NCI-H2196 (cell line): ENCODE data around the gene SLC31A2.
"Not testable (repeated sequence)": the region's sequence is repeated elsewhere in the genome, so short reads cannot be mapped to it uniquely, and the experiment has no call there.

Experiments
- DNase-seq: peaks from one replicate; lab custom pipeline; 2025; ENCODE audit not compliant: unreplicated experiment; lab: John Stamatoyannopoulos, UW

SLC31A2 gene

GRCh38 chr9:113150670-113151611, at the start of gene SLC31A2:
SLC31A2 (plus strand) TSS chr9:113151007; CDS start chr9:113151075, 68 bp downstream.
- DNase-seq: peak; percentile 90

- DNase-seq: not testable (repeated sequence)
Measured at GRCh38 chr9:113105345-113105744, 45.5 kb upstream of the SLC31A2 start.

- not testable (repeated sequence) for DNase-seq
Measured at GRCh38 chr9:113111065-113111951, 39.5 kb upstream of the SLC31A2 start.

- DNase-seq: not testable (repeated sequence)
Measured at GRCh38 chr9:113112706-113113510, 37.9 kb upstream of the SLC31A2 start.

- not testable (repeated sequence) for DNase-seq
Measured at GRCh38 chr9:113118829-113119228, 32.0 kb upstream of the SLC31A2 start.

GRCh38 chr9:113125386-113126035, 25.3 kb upstream of the SLC31A2 start:
- DNase-seq: no peak

- no peak for DNase-seq
Measured at GRCh38 chr9:113129466-113129865, 21.3 kb upstream of the SLC31A2 start.

- DNase-seq: no peak
Measured at GRCh38 chr9:113129884-113130283, 20.9 kb upstream of the SLC31A2 start.

GRCh38 chr9:113131689-113132151, 19.1 kb upstream of the SLC31A2 start:
- DNase-seq: no peak

- no peak for DNase-seq
Measured at GRCh38 chr9:113137196-113138168, 13.3 kb upstream of the SLC31A2 start.

- DNase-seq: no peak
Measured at GRCh38 chr9:113138760-113139159, 12.0 kb upstream of the SLC31A2 start.

GRCh38 chr9:113139225-113139829, 11.5 kb upstream of the SLC31A2 start:
- DNase-seq: no peak

- no peak for DNase-seq
Measured at GRCh38 chr9:113139953-113140352, 10.9 kb upstream of the SLC31A2 start.

- not testable (repeated sequence) for DNase-seq
Measured at GRCh38 chr9:113140896-113141295, 9.9 kb upstream of the SLC31A2 start.

- DNase-seq: no peak
Measured at GRCh38 chr9:113143432-113144227, 7.2 kb upstream of the SLC31A2 start.

- DNase-seq: no peak
Measured at GRCh38 chr9:113148372-113148705, 2.5 kb upstream of the SLC31A2 start.

GRCh38 chr9:113148781-113149510, 1.9 kb upstream of the SLC31A2 start:
- no peak for DNase-seq
